ENCODE results near the gene PCDHB15. TPM values are rescaled to one million over a fixed set of nuclear protein-coding genes. Genes with fewer than 3 reads are reported as not detected.
A peak's percentile ranks its signal among the peaks of the same experiment; 100 is the strongest.
"Not testable (repeated sequence)": the region's sequence is repeated elsewhere in the genome, so short reads cannot be mapped to it uniquely, and the experiment has no call there.

The PCDHB15 gene
- total RNA-seq, 1 experiment from 2014 or later: 1.2 TPM

- Histone ChIP-seq H3K27ac (ENCODE audit: low read depth, low read length, poor library complexity, severe bottlenecking) (peak within 1 kb of the TSS; percentile 64), H3K9me3 (ENCODE audit: low read depth, low read length, poor library complexity, severe bottlenecking) (peaks cover 18% of the 10 kb centered on the region), H3K27me3 (replicated peaks; ENCODE audit: insufficient read depth, low read depth, low read length, poor library complexity) (no peaks in the 10 kb centered on the region), H3K4me1 (ENCODE audit: insufficient read depth, low read length, poor library complexity, severe bottlenecking) (no peaks in the 10 kb centered on the region), H3K4me3 (ENCODE audit: low read depth, low read length, poor library complexity, severe bottlenecking) (peak within 1 kb of the TSS; percentile 44), H3K36me3 (ENCODE audit: insufficient read depth, low read length, poor library complexity, severe bottlenecking) (no peaks in the 10 kb centered on the region)
- DNase-seq (ENCODE audit: low spot score): peak; percentile 95
- ChIA-PET POLR2A (ENCODE audit: low non-redundant PET) (interaction anchor here (0.5 to 1.0 kb wide), 2 partner anchors 341 to 1428 kb away, joined by 3 to 4 read pairs; no protein-coding TSS in a partner anchor), CTCF (interaction anchor here (0.6 to 3.3 kb wide), 30 partner anchors 22 to 741 kb away, joined by 3 to 47 read pairs (median 5); partner anchors contain the start of genes HDAC3, PCDHB11, PCDHB15 and PCDHB16)
- no TSS peak for BruUV-seq (replicated peaks)
- no peak for TF ChIP-seq EZH2 (IDR thresholded peaks at IDR 0.05; ENCODE audit: borderline replicate concordance, low read depth, low read length, poor library complexity, severe bottlenecking)
- peak; percentile 67 for TF ChIP-seq CTCF (conservative IDR thresholded peaks at IDR 0.05; ENCODE audit: low read depth, low read length)
- intact Hi-C loops (cut with micrococcal nuclease; ENCODE audit: unreplicated experiment): loop anchor here (1.0 to 2.0 kb wide), 2 partner anchors 338 to 341 kb away; no protein-coding TSS in a partner anchor
These were observed 21.9 kb upstream of the PCDHB15 start, which contains the start of gene PCDHB14 for GRCh38 chr5:141223112-141223783. PCDHB14 (plus strand) TSS chr5:141223343; CDS start chr5:141223506, 163 bp downstream.

- DNase-seq (ENCODE audit: low spot score); intact Hi-C loops (cut with micrococcal nuclease; ENCODE audit: unreplicated experiment); H3K27ac ChIP-seq (ENCODE audit: low read depth, low read length, poor library complexity, severe bottlenecking); H3K36me3 ChIP-seq (ENCODE audit: insufficient read depth, low read length, poor library complexity, severe bottlenecking); H3K4me3 ChIP-seq (ENCODE audit: low read depth, low read length, poor library complexity, severe bottlenecking); POLR2A ChIA-PET (ENCODE audit: low non-redundant PET); BruUV-seq (replicated peaks); H3K27me3 ChIP-seq (replicated peaks; ENCODE audit: insufficient read depth, low read depth, low read length, poor library complexity); H3K4me1 ChIP-seq (ENCODE audit: insufficient read depth, low read length, poor library complexity, severe bottlenecking): not testable (repeated sequence)
- H3K9me3 ChIP-seq (ENCODE audit: low read depth, low read length, poor library complexity, severe bottlenecking): peaks cover 26% of the 10 kb centered on the region
- CTCF ChIA-PET: interaction anchor here (3.3 kb wide), 1 partner anchor 339 kb away, joined by 47 read pairs; no protein-coding TSS in a partner anchor
These were observed 20.4 kb upstream of the PCDHB15 start for GRCh38 chr5:141224844-141225243.

- POLR2A ChIA-PET (ENCODE audit: low non-redundant PET); H3K27me3 ChIP-seq (replicated peaks; ENCODE audit: insufficient read depth, low read depth, low read length, poor library complexity); intact Hi-C loops (cut with micrococcal nuclease; ENCODE audit: unreplicated experiment); CTCF ChIA-PET; H3K4me3 ChIP-seq (ENCODE audit: low read depth, low read length, poor library complexity, severe bottlenecking); DNase-seq (ENCODE audit: low spot score); H3K27ac ChIP-seq (ENCODE audit: low read depth, low read length, poor library complexity, severe bottlenecking); H3K4me1 ChIP-seq (ENCODE audit: insufficient read depth, low read length, poor library complexity, severe bottlenecking); H3K36me3 ChIP-seq (ENCODE audit: insufficient read depth, low read length, poor library complexity, severe bottlenecking); BruUV-seq (replicated peaks): not testable (repeated sequence)
- peaks cover 31% of the 10 kb centered on the region for H3K9me3 ChIP-seq (ENCODE audit: low read depth, low read length, poor library complexity, severe bottlenecking)
These were observed 19.8 kb upstream of the PCDHB15 start for GRCh38 chr5:141225421-141225820.

- Histone ChIP-seq H3K36me3 (ENCODE audit: insufficient read depth, low read length, poor library complexity, severe bottlenecking) (no peaks in the 10 kb centered on the region), H3K4me1 (ENCODE audit: insufficient read depth, low read length, poor library complexity, severe bottlenecking) (no peaks in the 10 kb centered on the region), H3K9me3 (ENCODE audit: low read depth, low read length, poor library complexity, severe bottlenecking) (peaks cover 49% of the 10 kb centered on the region), H3K27me3 (replicated peaks; ENCODE audit: insufficient read depth, low read depth, low read length, poor library complexity) (no peaks in the 10 kb centered on the region), H3K27ac (ENCODE audit: low read depth, low read length, poor library complexity, severe bottlenecking) (no peak overlapping the region), H3K4me3 (ENCODE audit: low read depth, low read length, poor library complexity, severe bottlenecking) (no peak overlapping the region)
- POLR2A ChIA-PET (ENCODE audit: low non-redundant PET): no interaction called here
- TF ChIP-seq CTCF (conservative IDR thresholded peaks at IDR 0.05; ENCODE audit: low read depth, low read length): peak; percentile 46; the same call in 1 of the 2 replicates
- no peak for TF ChIP-seq EZH2 (IDR thresholded peaks at IDR 0.05; ENCODE audit: borderline replicate concordance, low read depth, low read length, poor library complexity, severe bottlenecking)
- intact Hi-C loops (cut with micrococcal nuclease; ENCODE audit: unreplicated experiment): no loop called here
- no peak for DNase-seq (ENCODE audit: low spot score)
- no TSS peak for BruUV-seq (replicated peaks)
- CTCF ChIA-PET: interaction anchor here (0.6 kb wide), 1 partner anchor 358 kb away, joined by 5 read pairs; no protein-coding TSS in a partner anchor
These were observed 11.0 kb upstream of the PCDHB15 start for GRCh38 chr5:141234109-141234667.

- H3K27me3 ChIP-seq (replicated peaks; ENCODE audit: insufficient read depth, low read depth, low read length, poor library complexity); BruUV-seq (replicated peaks); CTCF ChIA-PET; DNase-seq (ENCODE audit: low spot score); H3K36me3 ChIP-seq (ENCODE audit: insufficient read depth, low read length, poor library complexity, severe bottlenecking); H3K4me1 ChIP-seq (ENCODE audit: insufficient read depth, low read length, poor library complexity, severe bottlenecking); intact Hi-C loops (cut with micrococcal nuclease; ENCODE audit: unreplicated experiment); POLR2A ChIA-PET (ENCODE audit: low non-redundant PET); H3K27ac ChIP-seq (ENCODE audit: low read depth, low read length, poor library complexity, severe bottlenecking); H3K4me3 ChIP-seq (ENCODE audit: low read depth, low read length, poor library complexity, severe bottlenecking): not testable (repeated sequence)
- H3K9me3 ChIP-seq (ENCODE audit: low read depth, low read length, poor library complexity, severe bottlenecking): peaks cover 39% of the 10 kb centered on the region
These were observed 9.3 kb upstream of the PCDHB15 start for GRCh38 chr5:141235922-141236321.
